LNCaP clone FGC (cell line): Measurements from ENCODE around the gene SNRPD3.

Source experiments
- DNase-seq: peaks from one replicate; pipeline ENCODE4 v3.0.0-alpha.2; 2011; ENCODE audit warnings: low read depth
- H3K4me3 ChIP-seq: 2 replicates; pipeline ENCODE4 v1.5.1; 2011; ENCODE audit warnings: mild to moderate bottlenecking, low read depth, low read length, control low read depth
- TF ChIP-seq, protein P1 (sequence below): IDR thresholded peaks from 2 replicates; pipeline ENCODE4 v1.5.1; 2012; ENCODE audit warnings: mild to moderate bottlenecking; ENCODE audit not compliant: control insufficient read depth, insufficient read depth; ENCODE audit errors: extremely low read depth

The SNRPD3 gene

DNA sequence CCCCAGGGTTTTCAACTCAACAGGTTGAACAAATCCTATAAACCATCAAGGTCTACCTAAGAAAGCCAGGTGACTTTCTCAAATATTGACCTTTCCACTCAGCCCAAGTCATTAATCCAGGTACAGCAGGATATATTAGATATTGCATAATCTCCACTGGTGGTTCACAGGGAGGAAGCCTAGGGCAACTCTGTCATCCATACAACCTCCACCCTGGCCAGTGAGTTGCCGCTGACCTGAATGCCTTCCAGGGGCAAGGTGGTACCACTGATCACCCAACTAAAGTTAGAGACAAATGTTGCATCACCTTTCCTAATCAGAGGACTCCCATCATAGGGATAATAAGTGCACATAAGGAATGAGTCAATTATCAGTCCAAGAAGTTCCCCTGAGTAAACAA, 23.7 kb upstream of the SNRPD3 start:
- no peak overlapping the region for H3K4me3 ChIP-seq
- DNase-seq = peak; percentile 93
- TF ChIP-seq, protein P1, sequence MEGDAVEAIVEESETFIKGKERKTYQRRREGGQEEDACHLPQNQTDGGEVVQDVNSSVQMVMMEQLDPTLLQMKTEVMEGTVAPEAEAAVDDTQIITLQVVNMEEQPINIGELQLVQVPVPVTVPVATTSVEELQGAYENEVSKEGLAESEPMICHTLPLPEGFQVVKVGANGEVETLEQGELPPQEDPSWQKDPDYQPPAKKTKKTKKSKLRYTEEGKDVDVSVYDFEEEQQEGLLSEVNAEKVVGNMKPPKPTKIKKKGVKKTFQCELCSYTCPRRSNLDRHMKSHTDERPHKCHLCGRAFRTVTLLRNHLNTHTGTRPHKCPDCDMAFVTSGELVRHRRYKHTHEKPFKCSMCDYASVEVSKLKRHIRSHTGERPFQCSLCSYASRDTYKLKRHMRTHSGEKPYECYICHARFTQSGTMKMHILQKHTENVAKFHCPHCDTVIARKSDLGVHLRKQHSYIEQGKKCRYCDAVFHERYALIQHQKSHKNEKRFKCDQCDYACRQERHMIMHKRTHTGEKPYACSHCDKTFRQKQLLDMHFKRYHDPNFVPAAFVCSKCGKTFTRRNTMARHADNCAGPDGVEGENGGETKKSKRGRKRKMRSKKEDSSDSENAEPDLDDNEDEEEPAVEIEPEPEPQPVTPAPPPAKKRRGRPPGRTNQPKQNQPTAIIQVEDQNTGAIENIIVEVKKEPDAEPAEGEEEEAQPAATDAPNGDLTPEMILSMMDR = no peak

DNA sequence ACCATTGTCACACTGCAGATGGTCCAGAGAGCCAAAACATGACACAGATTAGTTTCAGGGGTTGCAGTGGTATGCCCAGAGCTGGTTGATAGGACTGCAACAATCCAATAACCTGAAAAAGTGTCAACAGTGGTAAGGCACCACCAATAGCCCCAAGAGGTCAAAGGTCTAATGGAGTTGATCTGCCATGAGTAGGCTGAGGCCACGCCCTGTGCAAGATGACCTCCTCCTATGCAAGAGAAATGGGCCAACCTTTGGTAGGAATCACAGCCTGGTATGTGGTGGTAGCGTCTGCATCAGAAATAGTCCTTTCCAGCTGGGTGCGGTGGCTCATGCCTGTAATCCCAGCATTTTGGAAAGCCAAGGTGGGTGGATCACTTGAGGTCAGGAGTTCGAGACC, 20.5 kb upstream of the SNRPD3 start:
- DNase-seq = no peak
- TF ChIP-seq, protein P1 = no peak
- H3K4me3 ChIP-seq = no peak overlapping the region

- TF ChIP-seq, protein P1 = no peak
- no peak for DNase-seq
- no peak overlapping the region for H3K4me3 ChIP-seq
These were observed 19.7 kb upstream of the SNRPD3 start for GRCh38 chr22:24536089-24536488.

- TF ChIP-seq, protein P1 = no peak
- no peak overlapping the region for H3K4me3 ChIP-seq
- DNase-seq = no peak
These were observed 15.3 kb upstream of the SNRPD3 start for GRCh38 chr22:24540470-24540869.

DNA sequence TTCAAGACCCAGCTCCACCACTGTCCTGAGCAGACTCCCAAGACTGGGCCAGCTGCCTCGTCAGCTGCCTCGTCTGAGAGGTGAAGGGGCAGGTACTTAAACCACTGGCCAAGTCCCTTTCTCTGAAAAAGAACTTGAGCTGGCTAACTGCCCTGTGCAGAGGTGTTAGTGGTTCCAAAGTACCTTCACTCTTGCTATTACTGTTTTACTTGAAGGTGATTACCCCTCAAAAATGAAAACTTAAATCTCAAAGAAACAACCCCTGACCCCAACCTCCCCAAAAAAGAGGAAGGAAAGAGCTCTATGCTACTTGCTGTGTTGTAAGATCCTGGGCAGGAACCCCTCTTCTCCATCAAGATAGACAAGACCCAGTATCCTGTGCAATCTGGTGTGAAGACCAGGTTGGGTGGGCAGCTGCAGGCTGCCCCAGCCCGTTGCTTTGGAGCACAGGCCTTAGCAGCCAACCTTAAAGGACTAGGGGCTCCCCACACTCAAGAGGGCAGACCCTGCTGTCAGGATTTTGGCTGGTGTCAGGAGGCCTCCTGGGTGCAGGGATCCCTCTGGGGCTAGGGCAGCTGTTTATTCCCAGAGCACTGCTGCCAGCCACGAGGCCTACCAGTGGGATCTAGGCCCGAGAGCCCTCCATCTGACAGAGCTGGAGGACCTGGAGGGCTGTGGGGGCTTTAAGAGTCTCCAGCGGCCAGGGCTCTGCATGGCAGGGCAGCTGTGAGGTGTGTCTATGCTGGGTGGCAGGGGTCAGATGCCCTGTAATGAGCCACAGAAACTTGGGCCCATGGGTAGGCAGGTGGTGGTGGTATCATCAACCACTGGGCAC, 13.9 kb upstream of the SNRPD3 start:
- TF ChIP-seq, protein P1 = no peak
- no peak for DNase-seq

DNA sequence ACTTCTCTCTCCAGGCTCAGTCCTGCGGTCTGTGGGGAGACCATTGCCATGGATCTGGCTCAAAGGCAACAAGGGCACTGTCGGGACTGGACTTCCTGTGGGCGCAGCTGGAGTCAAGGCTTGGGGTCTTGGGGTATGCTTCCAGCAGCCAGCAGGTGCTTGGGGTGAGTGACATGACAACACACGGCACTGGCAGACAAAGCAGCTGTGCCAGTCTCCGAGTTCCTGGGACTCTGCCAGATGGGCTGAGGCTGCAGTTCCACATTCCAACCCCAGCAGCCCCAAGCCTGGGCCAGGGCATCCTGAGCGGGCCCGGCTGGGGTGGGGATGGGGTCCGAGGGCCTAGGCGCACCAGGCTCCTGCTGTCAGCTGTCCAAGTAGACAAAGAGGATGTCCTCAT, 13.2 kb upstream of the SNRPD3 start:
- TF ChIP-seq, protein P1 = no peak
- DNase-seq = peak; percentile 62
- H3K4me3 ChIP-seq = no peak overlapping the region

More for the DNA sequence above, 13.9 kb upstream of the SNRPD3 start:
- no peak overlapping the region for H3K4me3 ChIP-seq

DNA sequence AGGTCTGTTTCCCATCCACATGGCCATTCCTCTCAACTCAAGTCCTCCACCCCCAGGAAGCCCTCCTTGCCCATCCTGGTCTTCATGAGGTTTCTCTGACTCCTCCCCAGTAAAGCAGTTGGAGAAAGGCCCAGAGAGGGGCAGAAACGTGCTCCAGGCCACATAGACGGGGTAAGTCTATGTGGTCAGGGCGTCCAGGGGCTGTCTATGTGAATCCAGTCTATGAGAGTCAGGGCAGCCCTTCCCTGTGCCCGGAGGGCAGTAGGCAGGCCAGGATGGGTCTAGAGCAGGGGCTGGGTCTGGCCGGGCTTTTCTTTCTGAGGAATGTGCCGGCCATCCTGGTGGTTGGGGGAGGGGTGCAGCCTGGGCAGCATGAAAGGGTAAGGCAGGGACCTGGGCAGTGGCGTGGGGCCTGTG, 12.6 kb upstream of the SNRPD3 start:
- no peak overlapping the region for H3K4me3 ChIP-seq
- DNase-seq = no peak
- TF ChIP-seq, protein P1 = no peak
